K562 (cell line): ENCODE data around the gene RNPEPL1. TPM values are rescaled to one million over a fixed set of nuclear protein-coding genes. Genes with fewer than 3 reads are reported as not detected.

ENCODE experiments used
- BCOR ChIP-seq: fragments of 450-650 bp; IDR thresholded peaks from 2 replicates; pipeline ENCODE4 v1.6.1; 2016
- CHD4 ChIP-seq: fragments of 200-600 bp; sonication (generic); IDR thresholded peaks from 3 replicates; pipeline ENCODE4 v1.6.1; 2012; ENCODE audit warnings: low read depth, mild to moderate bottlenecking, mixed read lengths, low read length, inconsistent platforms; ENCODE audit not compliant: insufficient read depth, insufficient replicate concordance, poor library complexity, severe bottlenecking
- FOXA3 ChIP-seq, 2 experiments: fragments of 450-650 bp in 1 of 2; sonication (generic) in 1 of 2; formaldehyde crosslinking; IDR thresholded peaks in 1 of 2; conservative IDR thresholded peaks in 1 of 2; 2 replicates each; pipeline versions ENCODE4 v1.4.0 to v1.8.0; 2020 to 2022; ENCODE audit warnings: mild to moderate bottlenecking in 2 of 2, missing genetic modification reagents in 1 of 2
- FOXP4 ChIP-seq: sonication (generic); formaldehyde crosslinking; IDR thresholded peaks from 2 replicates; pipeline ENCODE4 v1.8.0; 2022; ENCODE audit warnings: mild to moderate bottlenecking, missing genetic modification reagents, borderline replicate concordance
- KLF6 ChIP-seq: fragments of 250-450 bp; sonication (Bioruptor Pico); IDR thresholded peaks from 2 replicates; pipeline ENCODE4 v1.4.0; 2020; ENCODE audit warnings: mild to moderate bottlenecking, moderate library complexity, borderline replicate concordance
- RNF2 ChIP-seq: sonication (generic); IDR thresholded peaks from 2 replicates; pipeline ENCODE4 v1.6.1; 2016
- SMAD3 ChIP-seq: fragments of 450-650 bp; formaldehyde crosslinking; conservative IDR thresholded peaks from 2 replicates; pipeline ENCODE4 v1.4.0; 2020; ENCODE audit warnings: mild to moderate bottlenecking
- SOX6 ChIP-seq: fragments of 450-650 bp; IDR thresholded peaks from 2 replicates; pipeline ENCODE4 v1.6.1; 2014; ENCODE audit warnings: mild to moderate bottlenecking
- ZHX1 ChIP-seq: fragments of 150-350 bp; conservative IDR thresholded peaks from 2 replicates; pipeline ENCODE4 v1.6.1; 2014; ENCODE audit warnings: low read length
- ZNF311 ChIP-seq: fragments of 250-450 bp; sonication (Bioruptor Pico); IDR thresholded peaks from 2 replicates; pipeline ENCODE4 v1.4.0; 2020; ENCODE audit warnings: mild to moderate bottlenecking, moderate library complexity
- polyA plus RNA-seq, 8 experiments: library from polyadenylated mRNA; depleted of rRNA in 4 of 8; stranded (reverse) in 5 of 8; unstranded in 3 of 8; fragments of >200 nt; fragmentation: Nextera tagmentation in 2 of 8; fragmentation: Illumina TruSeq in 1 of 8; extraction: Ambion mirVana in 2 of 8; extraction: Trizol in 1 of 8; gene quantifications; 2 replicates each; pipeline versions ENCODE4 v1.2.1 to v1.2.3, GENCODE V29; 2011 to 2014; ENCODE audit warnings: inconsistent platforms in 1 of 8, missing spikeins in 1 of 8
- total RNA-seq, 7 experiments: library from RNA; depleted of rRNA in 6 of 7; stranded (reverse); fragments of >200 nt in 6 of 7; fragmentation: Illumina TruSeq in 2 of 7; extraction: Trizol in 2 of 7; gene quantifications; 2 replicates each; pipeline versions ENCODE4 v1.2.1 to v1.2.3, GENCODE V29; 2011 to 2021; ENCODE audit warnings: low replicate concordance in 1 of 7
- TF ChIP-seq, protein P1 (sequence below): fragments of 150-350 bp; IDR thresholded peaks from 2 replicates; pipeline ENCODE4 v1.6.1; 2014; ENCODE audit warnings: low read depth, mild to moderate bottlenecking, low read length, borderline replicate concordance

RNPEPL1 gene
- total and polyA plus RNA-seq, 9 of the 15 experiments (the other 6 are each of a cell fraction or from before 2014, with no cell fraction given), result 0.07 to 38.7 (median 5.6) TPM

- no peak for TF ChIP-seq FOXA3 (CRISPR knock-in tag; conservative IDR thresholded peaks at IDR 0.05 in 1 of 2, IDR thresholded peaks at IDR 0.05 in 1 of 2)
- no peak for TF ChIP-seq SOX6
- no peak for TF ChIP-seq KLF6 (CRISPR knock-in tag)
- TF ChIP-seq CHD4, result no peak
- TF ChIP-seq, protein P1, sequence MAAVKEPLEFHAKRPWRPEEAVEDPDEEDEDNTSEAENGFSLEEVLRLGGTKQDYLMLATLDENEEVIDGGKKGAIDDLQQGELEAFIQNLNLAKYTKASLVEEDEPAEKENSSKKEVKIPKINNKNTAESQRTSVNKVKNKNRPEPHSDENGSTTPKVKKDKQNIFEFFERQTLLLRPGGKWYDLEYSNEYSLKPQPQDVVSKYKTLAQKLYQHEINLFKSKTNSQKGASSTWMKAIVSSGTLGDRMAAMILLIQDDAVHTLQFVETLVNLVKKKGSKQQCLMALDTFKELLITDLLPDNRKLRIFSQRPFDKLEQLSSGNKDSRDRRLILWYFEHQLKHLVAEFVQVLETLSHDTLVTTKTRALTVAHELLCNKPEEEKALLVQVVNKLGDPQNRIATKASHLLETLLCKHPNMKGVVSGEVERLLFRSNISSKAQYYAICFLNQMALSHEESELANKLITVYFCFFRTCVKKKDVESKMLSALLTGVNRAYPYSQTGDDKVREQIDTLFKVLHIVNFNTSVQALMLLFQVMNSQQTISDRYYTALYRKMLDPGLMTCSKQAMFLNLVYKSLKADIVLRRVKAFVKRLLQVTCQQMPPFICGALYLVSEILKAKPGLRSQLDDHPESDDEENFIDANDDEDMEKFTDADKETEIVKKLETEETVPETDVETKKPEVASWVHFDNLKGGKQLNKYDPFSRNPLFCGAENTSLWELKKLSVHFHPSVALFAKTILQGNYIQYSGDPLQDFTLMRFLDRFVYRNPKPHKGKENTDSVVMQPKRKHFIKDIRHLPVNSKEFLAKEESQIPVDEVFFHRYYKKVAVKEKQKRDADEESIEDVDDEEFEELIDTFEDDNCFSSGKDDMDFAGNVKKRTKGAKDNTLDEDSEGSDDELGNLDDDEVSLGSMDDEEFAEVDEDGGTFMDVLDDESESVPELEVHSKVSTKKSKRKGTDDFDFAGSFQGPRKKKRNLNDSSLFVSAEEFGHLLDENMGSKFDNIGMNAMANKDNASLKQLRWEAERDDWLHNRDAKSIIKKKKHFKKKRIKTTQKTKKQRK, result no peak
- no peak for TF ChIP-seq RNF2
- TF ChIP-seq SMAD3, result no peak
- no peak for TF ChIP-seq ZHX1
- TF ChIP-seq BCOR, result no peak
- TF ChIP-seq ZNF311 (CRISPR knock-in tag), result no peak
- no peak for TF ChIP-seq FOXP4 (CRISPR knock-in tag)
- TF ChIP-seq, all 486 proteins: peak for 0
These were observed 51.3 kb downstream of the RNPEPL1 start (continued) for GRCh38 chr2:240619506-240620148.
